Liver (tissue), 9 donors: ENCODE results near the gene DOCK2. TPM values are rescaled to one million over a fixed set of nuclear protein-coding genes. Genes with fewer than 3 reads are reported as not detected.
A peak's percentile ranks its signal among the peaks of the same experiment; 100 is the strongest.

Experiments used
- DNase-seq: peaks from one replicate; pipeline ENCODE4 v3.0.0-alpha.2; 2017; ENCODE audit warnings: low spot score
- H3K27ac ChIP-seq, 2 donors: one replicate each; pipeline ENCODE4 v1.7.0; 2013; ENCODE audit warnings: inconsistent platforms in 2 of 2, low read length in 2 of 2, control low read depth in 1 of 2, low read depth in 1 of 2, mild to moderate bottlenecking in 1 of 2
- H3K27me3 ChIP-seq, 4 donors: one replicate each; pipeline versions ENCODE4 v1.6.1 to v1.7.0; 2013; ENCODE audit warnings: low read length in 3 of 4, inconsistent platforms in 1 of 4, mild to moderate bottlenecking in 1 of 4, moderate library complexity in 1 of 4; ENCODE audit not compliant: control insufficient read depth in 4 of 4, insufficient read depth in 4 of 4
- H3K36me3 ChIP-seq, 4 donors: one replicate each; pipeline versions ENCODE4 v1.6.1 to v1.7.0; 2013; ENCODE audit warnings: low read length in 3 of 4, mild to moderate bottlenecking in 3 of 4, low read depth in 1 of 4, moderate library complexity in 1 of 4; ENCODE audit not compliant: control insufficient read depth in 4 of 4, insufficient read depth in 3 of 4
- H3K4me1 ChIP-seq, 4 donors: one replicate each; pipeline versions ENCODE4 v1.6.1 to v1.7.0; 2013; ENCODE audit warnings: low read length in 3 of 4, mild to moderate bottlenecking in 3 of 4, moderate library complexity in 1 of 4; ENCODE audit not compliant: control insufficient read depth in 4 of 4, insufficient read depth in 4 of 4
- H3K4me3 ChIP-seq, 3 donors: one replicate each; pipeline versions ENCODE4 v1.6.1 to v1.7.0; 2013; ENCODE audit warnings: low read length in 3 of 3, control low read depth in 1 of 3, low read depth in 1 of 3, mild to moderate bottlenecking in 1 of 3
- H3K9ac ChIP-seq, 2 donors: one replicate each; pipeline ENCODE4 v1.7.0; 2013; ENCODE audit warnings: low read length in 2 of 2, mild to moderate bottlenecking in 2 of 2, moderate library complexity in 2 of 2, control low read depth in 1 of 2, low read depth in 1 of 2
- H3K9me3 ChIP-seq, 4 donors: one replicate each; pipeline versions ENCODE4 v1.6.1 to v1.7.0; 2013; ENCODE audit warnings: low read length in 3 of 4; ENCODE audit not compliant: control insufficient read depth in 4 of 4
- EGR1 ChIP-seq, 2 donors: IDR thresholded peaks; 2 replicates each; pipeline ENCODE4 v1.6.1; 2016 to 2018; ENCODE audit warnings: antibody characterized with exemption in 2 of 2, low read depth in 2 of 2
- FOXA1 ChIP-seq: IDR thresholded peaks from 2 replicates; pipeline ENCODE4 v1.6.1; 2016; ENCODE audit warnings: antibody characterized with exemption
- FOXA2 ChIP-seq: IDR thresholded peaks from 2 replicates; pipeline ENCODE4 v1.6.1; 2016; ENCODE audit warnings: antibody characterized with exemption
- GABPA ChIP-seq, 2 donors: IDR thresholded peaks in 1 of 2; conservative IDR thresholded peaks in 1 of 2; 2 replicates each; pipeline ENCODE4 v1.6.1; 2016; ENCODE audit warnings: antibody characterized with exemption in 2 of 2, mild to moderate bottlenecking in 1 of 2, moderate library complexity in 1 of 2
- RAD21 ChIP-seq, 2 donors: IDR thresholded peaks; 2 replicates each; pipeline ENCODE4 v1.6.1; 2016; ENCODE audit warnings: antibody characterized with exemption in 2 of 2, mild to moderate bottlenecking in 2 of 2
- REST ChIP-seq: IDR thresholded peaks from 2 replicates; pipeline ENCODE4 v1.6.1; 2016; ENCODE audit warnings: antibody characterized with exemption, mild to moderate bottlenecking
- SP1 ChIP-seq: IDR thresholded peaks from 2 replicates; pipeline ENCODE4 v1.6.1; 2018; ENCODE audit warnings: antibody characterized with exemption, mild to moderate bottlenecking
- TAF1 ChIP-seq: conservative IDR thresholded peaks from 2 replicates; pipeline ENCODE4 v1.6.1; 2016; ENCODE audit warnings: antibody characterized with exemption, mild to moderate bottlenecking
- YY1 ChIP-seq: IDR thresholded peaks from 2 replicates; pipeline ENCODE4 v1.6.1; 2016; ENCODE audit warnings: antibody characterized with exemption, mild to moderate bottlenecking
- WGBS: extraction: QIAGEN DNeasy Blood & Tissue Kit; methylation state at CpG from one replicate; pipeline ENCODE4 v1.1.7; 2013; 5-methylcytosine and 5-hydroxymethylcytosine counted together
- polyA plus RNA-seq, 2 donors: library from polyadenylated mRNA; stranded (reverse) in 1 of 2; unstranded in 1 of 2; fragments of 200-250 nt in 1 of 2; fragments of >200 nt in 1 of 2; fragmentation: Nextera tagmentation in 1 of 2; extraction: Ambion mirVana in 1 of 2; gene quantifications; one replicate each; pipeline versions ENCODE4 v1.2.1 to v1.2.3, GENCODE V29; 2013 to 2015
- total RNA-seq, 2 donors: library from RNA; depleted of rRNA; stranded (reverse); fragments of >200 nt; gene quantifications; one replicate each; pipeline ENCODE4 v1.2.3, GENCODE V29; 2014
- TF ChIP-seq, protein P1 (sequence below): fragments of 150-350 bp; IDR thresholded peaks from 2 replicates; pipeline ENCODE4 v1.5.1; 2017; ENCODE audit warnings: improper control_type of control experiment, low read depth, low read length; ENCODE audit not compliant: missing input control
- TF ChIP-seq, protein P2 (sequence below): IDR thresholded peaks from 2 replicates; pipeline ENCODE4 v1.6.1; 2016; ENCODE audit warnings: antibody characterized with exemption
- donor health status: healthy.
- donor health status: healthy.
- donor health status: healthy.
- donor health status: healthy.
- donor health status: healthy.

Gene DOCK2
- total and polyA plus RNA-seq, 4 donors: 2.3 to 26.6 (median 8.2) TPM

- no peak within 1 kb of the TSS for H3K4me3 ChIP-seq
- no peak within 1 kb of the TSS for H3K27ac ChIP-seq
- no peak within 1 kb of the TSS for H3K9ac ChIP-seq
- no peaks in the 10 kb centered on the region for H3K4me1 ChIP-seq
- peak; percentile 31 for DNase-seq
- no peaks in the 10 kb centered on the region for H3K36me3 ChIP-seq
- TF ChIP-seq EGR1 (IDR thresholded peaks at IDR 0.05; ENCODE audit: low read depth in 2 of 2): no peak
- TF ChIP-seq, protein P1, sequence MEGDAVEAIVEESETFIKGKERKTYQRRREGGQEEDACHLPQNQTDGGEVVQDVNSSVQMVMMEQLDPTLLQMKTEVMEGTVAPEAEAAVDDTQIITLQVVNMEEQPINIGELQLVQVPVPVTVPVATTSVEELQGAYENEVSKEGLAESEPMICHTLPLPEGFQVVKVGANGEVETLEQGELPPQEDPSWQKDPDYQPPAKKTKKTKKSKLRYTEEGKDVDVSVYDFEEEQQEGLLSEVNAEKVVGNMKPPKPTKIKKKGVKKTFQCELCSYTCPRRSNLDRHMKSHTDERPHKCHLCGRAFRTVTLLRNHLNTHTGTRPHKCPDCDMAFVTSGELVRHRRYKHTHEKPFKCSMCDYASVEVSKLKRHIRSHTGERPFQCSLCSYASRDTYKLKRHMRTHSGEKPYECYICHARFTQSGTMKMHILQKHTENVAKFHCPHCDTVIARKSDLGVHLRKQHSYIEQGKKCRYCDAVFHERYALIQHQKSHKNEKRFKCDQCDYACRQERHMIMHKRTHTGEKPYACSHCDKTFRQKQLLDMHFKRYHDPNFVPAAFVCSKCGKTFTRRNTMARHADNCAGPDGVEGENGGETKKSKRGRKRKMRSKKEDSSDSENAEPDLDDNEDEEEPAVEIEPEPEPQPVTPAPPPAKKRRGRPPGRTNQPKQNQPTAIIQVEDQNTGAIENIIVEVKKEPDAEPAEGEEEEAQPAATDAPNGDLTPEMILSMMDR: no peak
- TF ChIP-seq, protein P2, sequence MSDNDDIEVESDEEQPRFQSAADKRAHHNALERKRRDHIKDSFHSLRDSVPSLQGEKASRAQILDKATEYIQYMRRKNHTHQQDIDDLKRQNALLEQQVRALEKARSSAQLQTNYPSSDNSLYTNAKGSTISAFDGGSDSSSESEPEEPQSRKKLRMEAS: no peak
- no peaks in the 10 kb centered on the region for H3K27me3 ChIP-seq
- WGBS: 81% methylated on average over 53 of the region's 53 CpGs
- H3K9me3 ChIP-seq: no peaks in the 10 kb centered on the region
Observed at GRCh38 chr5:170105642-170106611, 468.9 kb downstream of the DOCK2 start, which contains the start of gene FOXI1. FOXI1 (plus strand) TSS chr5:170105897; CDS start chr5:170105958, 61 bp downstream.

- WGBS: 78% methylated on average over 2 of the region's 2 CpGs
- Histone ChIP-seq H3K27ac (no peak overlapping the region), H3K36me3 (no peaks in the 10 kb centered on the region), H3K9ac (no peak overlapping the region), H3K4me3 (no peak overlapping the region), H3K4me1 (no peaks in the 10 kb centered on the region), H3K27me3 (no peaks in the 10 kb centered on the region), H3K9me3 (no peaks in the 10 kb centered on the region)
- TF ChIP-seq GABPA (IDR thresholded peaks at IDR 0.05 in 1 of 2, conservative IDR thresholded peaks at IDR 0.05 in 1 of 2) (no peak), REST (no peak), TAF1 (no peak), RAD21 (IDR thresholded peaks at IDR 0.05) (no peak), SP1 (no peak), FOXA1 (no peak), YY1 (no peak), FOXA2 (no peak)
- TF ChIP-seq, protein P2: no peak
- TF ChIP-seq, protein P1: no peak
- no peak for DNase-seq
Observed at GRCh38 chr5:170107674-170108073, 470.6 kb downstream of the DOCK2 start.
